Panc1 (cell line): ENCODE measurements around the gene G6PC3. TPM values are rescaled to one million over a fixed set of nuclear protein-coding genes. Genes with fewer than 3 reads are reported as not detected.

Experiments
- ATAC-seq: fragments of 200-7000 bp; cut with Tn5 transposase; 2 replicates; pipeline ENCODE4 v1.9.1; 2020; ENCODE audit warnings: mild to moderate bottlenecking, moderate library complexity
- BruUV-seq: library from RNA; stranded (reverse); fragments of 400-500 nt; replicated peaks from 2 replicates; lab custom pipeline; 2021; lab: Mats Ljungman, UMichigan
- CTCF ChIA-PET: fragments of 300-600 bp; sonication (Branson Sonifier 250); formaldehyde crosslinking; loops from one replicate; lab custom pipeline; 2022; ENCODE audit warnings: antibody characterized with exemption; lab: Charles Lee
- POLR2A ChIA-PET: fragments of 300-600 bp; sonication (Branson Sonifier 250); formaldehyde crosslinking; loops from one replicate; lab custom pipeline; 2022; ENCODE audit warnings: antibody characterized with exemption; lab: Charles Lee
- DNase-seq: peaks from one replicate; pipeline ENCODE4 v3.0.0-alpha.2; 2010; ENCODE audit warnings: low read depth, low spot score
- H3K27ac ChIP-seq: 2 replicates; pipeline ENCODE4 v1.5.1; 2011; ENCODE audit warnings: mild to moderate bottlenecking, low read length, inconsistent platforms
- H3K27me3 ChIP-seq: fragments of 200-500 bp; sonication (Bioruptor generic); 2 replicates; pipeline ENCODE4 v1.6.0; 2014; ENCODE audit warnings: low read length, inconsistent platforms; ENCODE audit not compliant: control insufficient read depth, insufficient read depth
- H3K36me3 ChIP-seq: fragments of 200-500 bp; sonication (Bioruptor generic); 2 replicates; pipeline ENCODE4 v1.5.1; 2014; ENCODE audit warnings: inconsistent platforms, mild to moderate bottlenecking, low read length, moderate library complexity; ENCODE audit not compliant: control insufficient read depth, insufficient read depth
- H3K4me1 ChIP-seq: 2 replicates; pipeline ENCODE4 v1.5.1; 2011; ENCODE audit warnings: inconsistent platforms, mild to moderate bottlenecking, low read length, moderate library complexity; ENCODE audit not compliant: control insufficient read depth, insufficient read depth
- H3K4me3 ChIP-seq, 2 experiments: 2 replicates each; pipeline ENCODE4 v1.5.1; 2011 to 2012; ENCODE audit warnings: low read depth in 2 of 2, low read length in 2 of 2, mild to moderate bottlenecking in 2 of 2, inconsistent platforms in 1 of 2, moderate library complexity in 1 of 2
- H3K9me3 ChIP-seq: fragments of 200-500 bp; sonication (Bioruptor generic); 2 replicates; pipeline ENCODE4 v1.5.1; 2014; ENCODE audit warnings: low read depth, mild to moderate bottlenecking, inconsistent platforms, low read length, moderate library complexity; ENCODE audit not compliant: control insufficient read depth, insufficient read depth
- CTCF ChIP-seq: fragments of 450-650 bp; IDR thresholded peaks from 2 replicates; pipeline ENCODE4 v1.5.1; 2017; ENCODE audit warnings: mild to moderate bottlenecking
- POLR2AphosphoS5 ChIP-seq: IDR thresholded peaks from 2 replicates; pipeline ENCODE4 v1.6.1; 2012; ENCODE audit warnings: mild to moderate bottlenecking, low read depth, low read length, moderate library complexity
- REST ChIP-seq, 2 experiments: IDR thresholded peaks; 2 replicates each; pipeline ENCODE4 v1.6.1; 2011 to 2012; ENCODE audit warnings: low read depth in 2 of 2, control low read depth in 1 of 2, low read length in 1 of 2, mild to moderate bottlenecking in 1 of 2, moderate library complexity in 1 of 2; ENCODE audit not compliant: insufficient read depth in 1 of 2
- SIN3A ChIP-seq: IDR thresholded peaks from 2 replicates; pipeline ENCODE4 v1.6.1; 2012; ENCODE audit warnings: low read depth, mild to moderate bottlenecking, low read length, moderate library complexity, borderline replicate concordance; ENCODE audit not compliant: insufficient read depth
- TCF7L2 ChIP-seq: IDR thresholded peaks from 2 replicates; pipeline ENCODE4 v1.6.1; 2011; ENCODE audit warnings: mild to moderate bottlenecking, low read depth, low read length, inconsistent platforms
- in situ Hi-C: cut with HindIII; loops from 2 replicates; pipeline ENCODE4 v1.10.0; 2016; ENCODE audit warnings: low sequenced_read_pairs, low pct_unique_long_range_greater_than_20kb
- intact Hi-C: fragments of 100-400 bp; cut with micrococcal nuclease; formaldehyde crosslinking; loops from one replicate; pipeline ENCODE4 v1.10.0; 2022; ENCODE audit not compliant: unreplicated experiment
- total RNA-seq: library from RNA; stranded (reverse); gene quantifications from one replicate; pipeline ENCODE4 v1.2.1, GENCODE V29; 2021; ENCODE audit not compliant: unreplicated experiment

Gene G6PC3
- total RNA-seq, 1 experiment from 2014 or later = 42.7 TPM

- CTCF ChIA-PET = interaction anchor here (0.7 kb wide), 1 partner anchor 83 kb away, joined by 5 read pairs; no protein-coding TSS in a partner anchor
- no peak for TF ChIP-seq TCF7L2
- TF ChIP-seq REST (IDR thresholded peaks at IDR 0.05; ENCODE audit: insufficient read depth in 1 of 2, low read depth in 2 of 2, low read length in 1 of 2) = no peak
- no peak for TF ChIP-seq SIN3A
- TF ChIP-seq POLR2AphosphoS5 = no peak
- no peak for TF ChIP-seq CTCF
- no peak for ATAC-seq
- DNase-seq = no peak
- H3K27me3 ChIP-seq = no peaks in the 10 kb centered on the region
- no peak overlapping the region for H3K27ac ChIP-seq
- POLR2A ChIA-PET = no interaction called here
- no peak overlapping the region for H3K4me3 ChIP-seq
- in situ Hi-C loops (no loop called here), intact Hi-C loops (no loop called here)
- BruUV-seq = no TSS peak
- no peaks in the 10 kb centered on the region for H3K9me3 ChIP-seq
- H3K36me3 ChIP-seq = no peaks in the 10 kb centered on the region; the same call in 1 of the 2 replicates
- H3K4me1 ChIP-seq = no peaks in the 10 kb centered on the region
Measured at GRCh38 chr17:44043272-44043696, 27.3 kb upstream of the G6PC3 start.

- intact Hi-C loops (no loop called here), in situ Hi-C loops (no loop called here)
- no peak overlapping the region for H3K27ac ChIP-seq
- H3K9me3 ChIP-seq = no peaks in the 10 kb centered on the region
- no peak for ATAC-seq
- DNase-seq = no peak
- H3K4me1 ChIP-seq = no peaks in the 10 kb centered on the region
- no peaks in the 10 kb centered on the region for H3K27me3 ChIP-seq
- POLR2A ChIA-PET = no interaction called here
- TF ChIP-seq REST (IDR thresholded peaks at IDR 0.05; ENCODE audit: insufficient read depth in 1 of 2, low read depth in 2 of 2, low read length in 1 of 2) = no peak
- H3K4me3 ChIP-seq = no peak overlapping the region
- peaks cover 2% of the 10 kb centered on the region; the same call in 1 of the 2 replicates for H3K36me3 ChIP-seq
- TSS peak; percentile 50 for BruUV-seq
- CTCF ChIA-PET = no interaction called here
Measured at GRCh38 chr17:44044071-44044470, 26.5 kb upstream of the G6PC3 start.
